Sigmoid colon (tissue), 4 donors: ENCODE measurements around the gene RANGRF.

ENCODE experiments used
- EP300 ChIP-seq, 4 donors: sonication (generic); formaldehyde crosslinking; IDR thresholded peaks; one replicate each; pipeline ENCODE4 v1.6.1; 2017; ENCODE audit warnings: antibody characterized with exemption in 4 of 4
- POLR2A ChIP-seq, 2 donors: fragments of 450-650 bp; IDR thresholded peaks; one replicate each; pipeline ENCODE4 v1.6.1; 2016; ENCODE audit warnings: antibody characterized with exemption in 2 of 2, mild to moderate bottlenecking in 2 of 2, moderate library complexity in 2 of 2
- TF ChIP-seq, protein P1 (sequence below), 4 experiments: fragments of 450-650 bp in 3 of 4; fragments of 200-600 bp in 1 of 4; IDR thresholded peaks; one replicate each; pipeline ENCODE4 v1.5.1; 2016 to 2019; ENCODE audit warnings: antibody characterized with exemption in 4 of 4, mild to moderate bottlenecking in 3 of 4, moderate library complexity in 2 of 4

DNA sequence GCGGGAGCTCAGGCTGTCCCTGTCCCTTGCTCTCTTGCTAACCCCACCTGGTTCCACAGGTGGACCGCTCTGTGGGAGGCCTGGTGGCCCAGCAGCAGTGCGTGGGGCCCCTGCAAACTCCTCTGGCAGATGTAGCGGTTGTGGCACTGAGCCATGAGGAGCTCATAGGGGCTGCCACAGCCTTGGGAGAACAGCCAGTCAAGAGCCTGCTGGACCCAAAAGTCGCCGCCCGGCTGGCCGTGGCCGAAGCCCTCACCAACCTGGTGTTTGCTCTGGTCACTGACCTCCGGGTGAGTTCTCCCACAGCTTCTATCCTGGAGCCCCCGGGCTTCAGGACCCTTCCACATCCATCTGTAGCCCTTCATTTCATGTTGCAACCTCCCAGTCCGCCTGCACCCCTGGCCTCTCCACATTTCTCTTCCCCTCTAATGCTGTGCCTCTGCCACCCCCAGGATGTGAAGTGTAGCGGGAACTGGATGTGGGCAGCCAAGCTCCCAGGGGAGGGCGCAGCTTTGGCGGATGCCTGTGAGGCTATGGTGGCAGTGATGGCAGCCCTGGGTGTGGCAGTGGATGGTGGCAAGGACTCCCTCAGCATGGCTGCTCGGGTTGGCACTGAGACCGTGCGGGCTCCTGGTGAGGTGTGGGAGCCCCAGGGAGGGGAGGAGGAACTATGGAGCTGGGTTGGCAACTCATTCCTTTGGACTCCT is 23.5 kb upstream of the RANGRF start:
- TF ChIP-seq EP300 (IDR thresholded peaks at IDR 0.05), result no peak
- TF ChIP-seq POLR2A (IDR thresholded peaks at IDR 0.05), result no peak
- TF ChIP-seq, protein P1, sequence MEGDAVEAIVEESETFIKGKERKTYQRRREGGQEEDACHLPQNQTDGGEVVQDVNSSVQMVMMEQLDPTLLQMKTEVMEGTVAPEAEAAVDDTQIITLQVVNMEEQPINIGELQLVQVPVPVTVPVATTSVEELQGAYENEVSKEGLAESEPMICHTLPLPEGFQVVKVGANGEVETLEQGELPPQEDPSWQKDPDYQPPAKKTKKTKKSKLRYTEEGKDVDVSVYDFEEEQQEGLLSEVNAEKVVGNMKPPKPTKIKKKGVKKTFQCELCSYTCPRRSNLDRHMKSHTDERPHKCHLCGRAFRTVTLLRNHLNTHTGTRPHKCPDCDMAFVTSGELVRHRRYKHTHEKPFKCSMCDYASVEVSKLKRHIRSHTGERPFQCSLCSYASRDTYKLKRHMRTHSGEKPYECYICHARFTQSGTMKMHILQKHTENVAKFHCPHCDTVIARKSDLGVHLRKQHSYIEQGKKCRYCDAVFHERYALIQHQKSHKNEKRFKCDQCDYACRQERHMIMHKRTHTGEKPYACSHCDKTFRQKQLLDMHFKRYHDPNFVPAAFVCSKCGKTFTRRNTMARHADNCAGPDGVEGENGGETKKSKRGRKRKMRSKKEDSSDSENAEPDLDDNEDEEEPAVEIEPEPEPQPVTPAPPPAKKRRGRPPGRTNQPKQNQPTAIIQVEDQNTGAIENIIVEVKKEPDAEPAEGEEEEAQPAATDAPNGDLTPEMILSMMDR (IDR thresholded peaks at IDR 0.05), result no peak
